Measurements from ENCODE around the gene FANK1.
A peak's percentile ranks its signal among the peaks of the same experiment; 100 is the strongest.

FANK1 gene, protein sequence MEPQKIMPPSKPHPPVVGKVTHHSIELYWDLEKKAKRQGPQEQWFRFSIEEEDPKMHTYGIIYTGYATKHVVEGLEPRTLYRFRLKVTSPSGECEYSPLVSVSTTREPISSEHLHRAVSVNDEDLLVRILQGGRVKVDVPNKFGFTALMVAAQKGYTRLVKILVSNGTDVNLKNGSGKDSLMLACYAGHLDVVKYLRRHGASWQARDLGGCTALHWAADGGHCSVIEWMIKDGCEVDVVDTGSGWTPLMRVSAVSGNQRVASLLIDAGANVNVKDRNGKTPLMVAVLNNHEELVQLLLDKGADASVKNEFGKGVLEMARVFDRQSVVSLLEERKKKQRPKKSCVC

GRCh38 chr10:125896088-125896934 lies at the start of gene FANK1:
TSS of gene FANK1 (plus strand) at chr10:125896564. CDS start at chr10:125896643, 79 bp downstream.
- peak; percentile 62 to 64 for DNase-seq (ENCODE audit: low read depth in 2 of 2)

DNA sequence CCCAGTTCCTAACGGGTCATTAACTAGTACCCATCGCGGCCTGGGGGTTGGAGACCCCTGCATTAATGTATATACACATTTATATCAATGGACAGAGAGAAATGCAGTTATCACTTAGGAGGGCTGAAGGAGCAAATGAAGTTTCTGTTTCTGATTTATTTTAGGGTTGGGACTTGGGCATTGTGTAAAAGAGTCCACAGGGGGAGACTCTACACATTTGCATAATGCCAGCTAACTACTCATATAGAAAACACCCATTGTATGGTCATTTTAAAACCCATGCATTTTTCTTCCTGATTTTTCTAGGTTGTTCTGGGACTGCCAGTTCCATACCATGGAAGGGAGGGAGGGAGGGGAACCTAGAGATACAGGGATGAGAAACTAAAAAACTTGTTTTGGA lies 49.5 kb upstream of the FANK1 start:
- DNase-seq (ENCODE audit: low read depth in 2 of 2) = no peak

- DNase-seq (ENCODE audit: low read depth in 2 of 2) = no peak
Observed at GRCh38 chr10:125848371-125848770, 48.0 kb upstream of the FANK1 start.

DNA sequence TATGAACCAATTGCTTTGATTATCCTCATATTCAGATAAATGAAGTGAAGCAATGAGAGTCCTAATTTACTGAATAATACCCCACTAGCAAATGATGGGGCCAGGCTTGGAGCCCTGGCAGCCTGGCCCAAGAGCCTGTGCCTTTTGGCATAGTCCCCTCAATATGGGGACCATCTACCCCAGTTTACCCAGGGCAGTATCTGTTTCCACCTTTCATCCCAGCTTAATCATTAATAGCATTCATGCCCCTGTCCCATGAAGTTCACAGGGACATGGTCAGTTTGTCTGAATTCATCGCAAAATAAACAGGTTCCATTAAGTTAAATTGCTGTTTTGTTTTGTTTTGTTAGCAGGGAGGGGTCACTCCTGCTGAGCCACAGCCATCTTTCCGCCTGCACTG lies 47.5 kb upstream of the FANK1 start:
- no peak for DNase-seq (ENCODE audit: low read depth in 2 of 2)

DNA sequence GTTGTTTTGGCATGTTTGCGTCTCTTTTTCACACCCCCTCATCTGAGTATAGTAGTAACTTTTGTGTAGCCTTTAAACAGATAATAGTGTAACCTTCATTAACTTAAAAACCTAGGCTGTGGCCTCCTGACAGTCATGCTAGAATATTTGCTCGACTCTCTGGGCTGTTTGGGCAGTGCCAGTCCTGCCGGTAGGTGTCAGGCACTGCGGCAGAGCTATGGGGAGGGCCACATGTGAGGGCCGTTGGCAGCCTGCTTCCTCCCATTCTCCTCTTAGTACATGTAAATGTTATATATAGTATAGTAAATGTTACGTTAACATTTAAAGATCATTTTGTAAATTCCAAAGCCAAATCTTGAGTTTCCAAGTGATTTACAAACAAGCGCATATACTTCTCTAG lies 46.9 kb upstream of the FANK1 start:
- DNase-seq (ENCODE audit: low read depth in 2 of 2) = no peak

DNA sequence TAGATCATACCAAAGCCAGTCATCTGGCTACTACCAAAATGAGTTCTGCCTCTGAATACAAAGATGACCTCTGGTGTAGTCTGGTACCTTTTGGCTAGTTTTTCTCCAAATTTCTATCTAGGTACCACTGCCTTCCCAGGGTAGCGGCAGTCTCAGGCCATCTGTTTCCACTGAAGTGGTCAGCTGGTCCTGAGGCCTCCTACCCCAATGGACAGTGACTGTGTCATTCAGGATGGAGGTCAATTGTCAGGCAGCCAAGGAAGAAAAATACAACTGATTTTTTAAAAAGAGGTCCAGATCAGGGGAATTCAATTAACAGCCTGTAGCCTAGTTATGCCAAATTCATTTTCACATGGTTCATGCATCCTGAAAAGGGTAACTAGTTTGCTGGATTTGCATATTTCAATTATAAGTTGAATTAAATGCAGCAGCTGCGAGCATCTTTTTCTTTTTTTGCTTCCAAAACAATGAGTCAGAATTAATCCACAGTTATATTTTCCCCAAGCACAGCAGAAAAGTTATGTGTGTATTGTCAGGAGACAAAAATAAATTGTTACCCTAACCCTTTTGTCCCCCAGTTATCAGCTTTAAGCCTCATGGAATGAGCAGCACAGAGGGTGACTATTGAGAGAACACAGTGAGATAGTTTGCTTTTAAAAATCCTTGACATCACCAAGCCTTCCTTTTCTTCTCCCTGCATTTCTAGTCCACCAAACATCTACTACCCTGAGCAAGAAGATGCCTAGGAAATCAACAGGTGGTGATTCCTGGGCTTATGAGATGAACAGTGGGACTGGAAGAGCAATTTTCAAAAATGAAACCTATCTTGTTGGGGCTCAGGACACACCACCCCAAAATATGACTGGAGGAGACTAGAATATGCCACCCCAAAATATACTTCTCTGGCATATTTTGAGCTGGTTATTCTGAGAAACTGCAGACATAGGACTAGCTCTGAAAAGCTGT lies 45.3 kb upstream of the FANK1 start:
- no peak for DNase-seq (ENCODE audit: low read depth in 2 of 2)

DNA sequence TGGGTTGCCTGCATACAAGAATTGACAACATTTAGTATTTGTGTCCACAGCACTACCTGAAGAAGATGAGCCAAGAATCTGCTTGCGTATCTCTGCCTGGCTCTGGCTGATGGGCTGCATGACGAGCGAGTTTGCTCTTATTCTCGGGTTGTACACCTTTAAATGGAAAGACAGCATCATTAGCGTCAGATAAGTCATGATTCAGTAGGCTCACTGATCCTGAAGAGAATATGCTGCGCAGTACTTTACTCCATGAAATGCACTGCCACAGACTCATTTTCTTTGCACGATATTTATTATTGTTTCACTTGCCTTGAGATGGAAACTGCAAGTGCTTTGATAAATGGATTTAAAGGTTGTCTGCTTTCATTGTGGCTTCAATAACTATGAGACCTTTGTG lies 43.9 kb upstream of the FANK1 start:
- no peak for DNase-seq (ENCODE audit: low read depth in 2 of 2)

DNA sequence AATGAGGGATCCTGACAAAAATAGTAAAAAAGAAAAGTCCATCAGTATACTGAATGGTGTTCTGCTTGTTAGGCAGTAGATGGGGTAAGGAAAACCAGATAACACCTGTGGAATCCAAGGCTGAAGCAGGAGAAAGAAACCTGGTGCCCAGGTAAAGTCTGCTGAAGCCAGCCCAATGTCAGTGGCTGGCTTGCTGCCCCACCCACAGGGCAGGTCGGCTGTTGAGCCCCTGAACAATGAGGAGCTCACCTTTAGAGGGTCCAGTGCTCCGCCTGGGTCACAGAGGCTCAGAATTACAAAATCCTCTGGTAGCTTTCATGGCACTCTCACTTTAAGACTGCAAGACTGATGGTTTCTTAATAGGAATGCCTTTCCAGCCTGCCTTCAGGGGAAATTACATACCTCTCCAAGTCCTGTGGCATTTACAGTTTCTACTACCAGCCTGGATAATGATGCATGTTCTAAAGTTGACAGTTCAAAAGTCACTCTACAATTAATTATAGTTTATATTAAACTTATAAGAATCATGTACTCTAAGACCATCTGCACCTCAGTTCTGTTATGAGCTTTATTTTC lies 39.1 kb upstream of the FANK1 start:
- DNase-seq (ENCODE audit: low read depth in 2 of 2) = no peak

DNA sequence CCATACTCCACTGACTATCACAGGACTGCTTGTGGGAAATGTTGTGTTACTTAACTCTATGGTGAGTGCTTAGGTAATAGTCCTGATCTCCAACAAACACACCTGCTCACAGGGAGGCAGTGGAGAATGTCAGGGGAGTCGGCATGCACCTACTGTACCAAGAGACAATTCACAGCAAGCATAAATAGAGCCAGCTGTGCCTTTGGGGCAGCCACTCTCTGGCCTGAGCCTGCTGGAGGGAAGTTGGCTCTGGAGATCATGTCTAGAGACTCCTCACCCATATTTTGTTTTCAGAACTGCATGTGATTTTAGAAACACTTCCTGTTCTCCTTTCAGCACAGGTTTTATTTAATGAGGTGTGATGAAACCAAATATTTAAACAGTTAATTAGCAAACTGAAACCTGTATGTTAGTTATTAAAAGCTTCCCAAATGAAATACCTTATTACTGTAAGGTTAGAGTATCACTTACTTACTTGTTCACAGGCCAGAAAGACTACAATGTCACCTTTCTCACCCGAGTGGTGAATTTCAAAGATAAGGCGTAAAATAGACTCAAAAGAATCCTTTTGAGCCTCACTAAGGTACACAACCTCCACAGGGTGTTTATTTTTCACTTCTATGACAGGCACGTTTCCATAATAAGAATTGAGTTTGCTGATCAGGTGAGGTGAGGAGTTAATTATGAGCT lies 37.1 kb upstream of the FANK1 start:
- no peak for DNase-seq (ENCODE audit: low read depth in 2 of 2)

GRCh38 chr10:125865120-125865519 lies 31.2 kb upstream of the FANK1 start:
- no peak for DNase-seq (ENCODE audit: low read depth in 2 of 2)

- no peak for DNase-seq (ENCODE audit: low read depth in 2 of 2)
Observed at GRCh38 chr10:125866421-125867029, 29.8 kb upstream of the FANK1 start.

DNA sequence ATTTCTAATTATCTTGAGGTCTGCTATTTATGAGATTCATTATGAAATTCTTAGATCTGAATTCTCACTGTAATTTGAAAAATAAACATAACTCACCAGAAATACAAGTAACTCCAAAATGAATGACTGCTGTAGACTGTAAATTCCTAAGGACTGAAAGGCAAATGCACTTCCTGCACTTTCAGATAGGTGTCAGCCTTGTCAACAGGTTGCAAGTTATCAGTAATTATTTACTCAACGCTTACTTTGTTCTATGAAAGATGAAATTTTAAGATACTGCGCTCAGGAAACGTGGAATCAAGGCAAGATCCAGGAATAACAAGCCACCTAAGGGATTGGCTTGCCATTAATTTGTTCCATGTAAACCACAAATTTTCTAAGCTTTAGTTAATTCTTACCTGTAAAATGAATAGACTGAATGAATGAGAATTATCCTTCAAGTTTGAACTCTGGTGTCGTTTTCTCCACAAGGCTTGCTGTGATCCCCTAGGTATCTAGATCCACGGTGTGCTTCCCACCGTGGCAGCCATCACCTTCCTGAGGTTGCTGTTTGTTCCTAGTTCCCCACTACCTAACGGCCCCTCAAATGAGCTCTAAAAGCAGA lies 27.9 kb upstream of the FANK1 start:
- no peak for DNase-seq (ENCODE audit: low read depth in 2 of 2)

DNA sequence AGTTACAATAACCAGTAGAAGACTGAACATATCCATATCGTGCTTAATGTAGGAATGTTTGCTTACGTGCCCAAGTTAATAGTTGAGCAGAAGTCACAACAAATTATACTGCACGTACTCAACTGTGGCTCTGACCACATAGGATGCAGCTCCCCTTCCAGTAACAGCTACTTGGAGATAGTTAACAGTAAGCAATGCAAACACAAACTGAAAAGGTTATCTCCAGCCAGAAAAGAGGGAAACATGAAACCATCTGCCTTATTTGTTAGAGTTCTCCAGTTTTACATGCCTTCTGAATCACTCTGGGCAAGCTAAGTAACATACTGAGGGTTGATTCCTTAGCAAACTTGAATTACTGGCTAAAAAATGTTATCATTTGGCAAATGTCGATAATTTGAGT lies 25.0 kb upstream of the FANK1 start:
- no peak for DNase-seq (ENCODE audit: low read depth in 2 of 2)

- DNase-seq (ENCODE audit: low read depth in 2 of 2) = no peak
Observed at GRCh38 chr10:125878957-125879835, 17.2 kb upstream of the FANK1 start.

DNA sequence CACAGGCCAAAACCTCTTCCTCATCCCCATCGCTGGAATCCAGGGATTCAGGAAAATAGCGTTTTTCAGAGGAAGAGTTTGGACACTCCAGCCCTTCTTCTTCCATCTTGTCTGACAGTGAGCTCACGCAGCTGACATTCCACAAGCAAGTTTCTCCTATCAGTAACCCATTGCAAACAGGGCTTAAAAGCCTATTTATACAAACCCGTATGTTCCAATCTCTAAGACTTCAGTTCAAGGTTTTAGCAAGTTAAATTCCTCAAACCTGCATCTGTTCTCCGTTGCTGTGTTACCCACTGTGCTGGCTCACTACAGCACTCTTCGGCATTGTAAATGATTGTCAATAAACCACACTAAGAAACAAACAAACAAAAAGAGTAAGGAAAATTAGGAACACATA lies 15.6 kb upstream of the FANK1 start:
- DNase-seq (ENCODE audit: low read depth in 2 of 2) = no peak

DNA sequence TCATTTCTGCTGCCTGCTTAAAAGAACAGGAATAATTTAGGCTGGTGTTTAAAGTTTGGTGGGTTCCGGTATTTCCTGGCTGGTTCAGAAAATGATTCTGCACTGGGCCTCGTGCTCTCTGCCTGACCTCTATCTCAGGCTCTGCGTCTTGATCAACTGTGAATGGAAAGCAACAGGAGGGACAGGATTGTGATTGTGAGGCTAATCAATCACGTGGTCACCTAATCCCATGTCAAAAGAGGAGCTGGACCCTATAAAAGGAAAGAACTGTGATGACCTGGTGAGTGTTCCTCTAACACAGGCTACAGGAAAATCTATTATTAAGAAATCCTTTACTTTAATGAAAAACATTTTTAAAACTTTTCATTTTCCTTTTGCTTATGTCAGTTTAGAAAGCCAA lies 15.2 kb upstream of the FANK1 start, which contains the start of gene DHX32:
Gene DHX32, minus strand, starts transcription at position 101 of the 400 bp plus-strand sequence. CDS start 468 bp downstream, outside the sequence.
- DNase-seq (ENCODE audit: low read depth in 2 of 2) = no peak

- DNase-seq (ENCODE audit: low read depth in 2 of 2) = no peak
Observed at GRCh38 chr10:125882596-125882995, 13.8 kb upstream of the FANK1 start.

- DNase-seq (ENCODE audit: low read depth in 2 of 2) = no peak
Observed at GRCh38 chr10:125883211-125883610, 13.2 kb upstream of the FANK1 start.

- DNase-seq (ENCODE audit: low read depth in 2 of 2) = no peak
Observed at GRCh38 chr10:125886914-125887512, 9.4 kb upstream of the FANK1 start.

Data from stimulated activated CD8-positive, alpha-beta memory T cell treated with anti-CD3 and anti-CD28 coated beads, Interleukin-15, amount 100 ng/mL, for 4 hours (primary cell).